Adipose tissue (tissue), 3 donors: ENCODE measurements around the gene GRIFIN. TPM values are rescaled to one million over a fixed set of nuclear protein-coding genes. Genes with fewer than 3 reads are reported as not detected.
"Not testable (repeated sequence)": the region's sequence is repeated elsewhere in the genome, so short reads cannot be mapped to it uniquely, and the experiment has no call there.

ENCODE experiments used
- H3K27ac ChIP-seq: one replicate; pipeline ENCODE4 v1.5.1; 2013; ENCODE audit warnings: low read depth, low read length
- WGBS, 3 donors: extraction: QIAGEN DNeasy Blood & Tissue Kit; methylation state at CpG; one replicate each; pipeline ENCODE4 v1.1.7; 2013; 5-methylcytosine and 5-hydroxymethylcytosine counted together
- polyA plus RNA-seq, 3 donors: library from polyadenylated mRNA; stranded (reverse); fragments of 200-250 nt; gene quantifications; one replicate each; pipeline ENCODE4 v1.2.3, GENCODE V29; 2013
- donor health status: healthy with polysubstance abuse.
- donor health status: Bipolar disorder and iron deficiency.
- donor health status: healthy.

Gene GRIFIN
- polyA plus RNA-seq, 3 donors: not detected

DNA sequence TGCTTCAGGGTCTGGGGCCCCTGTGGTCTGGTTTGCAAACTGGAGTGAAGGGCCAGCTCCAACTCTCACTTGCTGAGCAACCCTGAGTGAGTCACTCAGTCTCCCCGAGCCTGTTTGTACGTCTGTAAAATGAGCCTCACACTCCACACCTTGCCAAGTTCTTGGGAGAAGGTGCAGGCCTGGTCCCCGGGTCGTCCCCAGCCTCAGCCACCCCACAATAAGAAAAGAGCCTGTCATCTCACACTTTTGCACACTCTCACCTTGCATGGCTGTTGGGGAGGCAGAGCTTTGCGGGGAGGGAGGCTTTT lies 5.2 kb downstream of the GRIFIN start:
- no peak overlapping the region for H3K27ac ChIP-seq

DNA sequence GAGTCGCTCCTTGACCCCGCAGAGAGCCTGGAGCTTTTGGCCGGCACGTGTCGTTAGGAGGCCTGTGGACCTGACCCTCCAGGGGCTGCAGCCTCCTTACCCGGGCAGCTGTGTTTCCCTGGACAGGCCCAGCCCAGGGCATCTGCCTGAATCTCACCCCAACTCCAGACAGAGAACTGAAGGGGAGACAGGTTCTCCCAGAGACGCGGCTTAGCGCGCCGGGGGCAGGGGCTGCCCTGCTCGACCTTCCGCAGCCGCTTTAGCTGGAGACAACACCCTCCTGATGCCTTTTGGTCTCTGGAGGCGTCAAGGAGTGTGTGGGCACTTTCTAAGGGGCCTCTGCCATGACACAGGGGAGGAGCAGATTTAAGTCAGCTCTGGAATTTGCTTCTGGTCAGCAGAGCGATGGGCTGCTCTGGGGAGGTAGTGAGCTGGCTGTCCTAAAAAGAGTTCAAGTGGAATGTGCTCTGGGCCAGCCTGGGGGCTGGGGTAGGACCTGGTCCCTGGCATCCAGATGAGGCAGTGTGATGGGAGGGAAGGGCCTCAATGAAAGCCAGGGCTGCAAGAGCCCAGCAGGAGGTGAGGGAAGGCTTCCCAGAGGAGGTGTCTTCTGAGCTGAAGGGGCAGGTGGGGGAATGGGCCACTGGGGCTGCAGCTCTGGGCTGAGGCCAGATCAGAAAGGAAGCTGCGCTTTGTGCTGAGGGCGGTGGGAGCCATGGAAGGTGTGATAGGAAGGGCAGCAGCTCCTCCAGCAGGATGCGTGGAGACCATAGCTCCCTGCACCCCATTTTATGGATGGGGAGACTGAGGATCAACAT lies 5.8 kb downstream of the GRIFIN start:
- 78 to 90% (median 86%) methylated on average over 19 of the region's 19 CpGs for WGBS, 3 donors

More for the DNA sequence above, 5.2 kb downstream of the GRIFIN start:
- 45 to 55% (median 51%) methylated on average over 5 of the region's 5 CpGs for WGBS, 3 donors

DNA sequence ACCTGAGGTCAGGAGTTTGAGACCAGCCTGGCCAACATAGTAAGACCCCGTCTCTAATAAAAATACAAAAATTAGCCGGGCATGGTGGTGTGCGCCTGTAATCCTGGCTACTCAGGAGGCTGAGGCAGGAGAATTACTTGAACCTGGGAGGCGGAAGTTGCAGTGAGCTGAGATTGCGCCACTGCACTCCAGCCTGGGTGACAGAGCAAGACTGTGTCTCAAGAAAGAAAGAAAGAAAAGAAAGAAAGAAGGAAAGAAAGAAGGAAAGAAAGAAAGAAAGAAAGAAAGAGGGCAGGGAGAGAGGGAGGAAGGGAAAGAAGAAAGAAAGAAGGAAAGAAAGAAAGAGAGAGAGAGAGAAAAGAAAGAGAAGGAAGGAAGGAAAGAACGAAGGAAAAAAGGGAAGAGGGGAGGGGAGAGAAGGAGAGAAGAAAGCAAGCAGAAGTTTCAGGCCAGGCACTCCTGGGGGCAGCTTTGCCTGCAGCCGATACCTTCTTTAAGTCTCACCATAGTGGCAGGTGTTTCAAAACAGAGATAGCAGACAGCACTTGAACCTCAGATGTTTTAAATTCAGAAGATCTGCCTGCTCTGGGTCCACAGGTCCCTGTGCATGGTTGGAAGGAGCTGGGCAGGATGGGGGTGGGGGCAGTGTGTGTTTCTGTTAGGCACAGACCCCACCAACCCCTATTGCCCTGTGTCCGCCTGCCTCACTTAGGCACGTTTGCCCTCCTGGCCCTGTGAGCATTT lies 6.6 kb downstream of the GRIFIN start:
- not testable (repeated sequence) for H3K27ac ChIP-seq
- 62 to 81% (median 80%) methylated on average over 9 of the region's 9 CpGs for WGBS, 3 donors

More for the DNA sequence above, 5.8 kb downstream of the GRIFIN start:
- no peak overlapping the region for H3K27ac ChIP-seq

GRCh38 chr7:2468227-2468626 lies 8.0 kb downstream of the GRIFIN start:
- WGBS, 3 donors: 72 to 82% (median 81%) methylated on average over 7 of the region's 7 CpGs
- no peak overlapping the region for H3K27ac ChIP-seq

- H3K27ac ChIP-seq: no peak overlapping the region
- 76 to 91% (median 83%) methylated on average over 10 of the region's 10 CpGs for WGBS, 3 donors
These were observed 9.5 kb downstream of the GRIFIN start for GRCh38 chr7:2466675-2467074.

DNA sequence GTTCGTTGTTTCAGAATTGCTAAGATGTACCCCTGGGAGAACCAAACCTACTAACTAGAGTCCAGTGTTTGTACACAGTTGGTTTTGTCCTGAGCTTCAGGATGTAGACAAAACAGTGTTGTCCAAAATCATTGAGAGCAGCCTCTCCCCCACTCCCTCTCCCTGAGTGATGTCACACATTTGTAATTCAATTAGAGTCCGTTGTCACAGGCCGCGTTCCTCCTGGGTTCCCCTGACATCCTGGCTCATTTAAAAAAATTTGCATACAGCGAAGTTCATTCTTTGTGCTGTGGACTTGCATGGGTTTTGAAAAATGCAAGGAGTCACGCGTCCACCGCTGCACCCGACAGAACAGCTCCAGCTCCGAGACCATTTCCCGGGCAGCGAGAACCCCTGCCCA lies 10.3 kb downstream of the GRIFIN start:
- WGBS, 3 donors: 78 to 86% (median 86%) methylated on average over 12 of the region's 12 CpGs
- H3K27ac ChIP-seq: no peak overlapping the region

DNA sequence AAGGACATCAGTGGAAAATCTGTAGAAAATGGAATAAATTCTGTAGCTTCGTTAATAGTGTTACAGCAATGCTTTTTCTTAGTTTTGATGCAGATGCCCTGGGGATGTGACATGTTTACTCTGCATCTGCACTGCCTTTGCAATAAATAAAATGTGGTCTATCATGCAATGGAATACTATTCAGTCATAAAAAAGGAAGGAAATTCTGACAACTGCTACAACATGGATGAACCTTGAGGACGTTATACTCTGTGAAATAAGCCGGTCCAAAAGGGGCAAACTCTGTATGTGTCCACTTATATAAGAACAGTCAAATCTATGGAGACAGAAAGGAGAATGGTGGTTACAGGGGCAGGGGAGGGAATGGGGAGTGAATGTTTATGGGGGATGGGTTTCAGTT lies 13.5 kb downstream of the GRIFIN start:
- no peak overlapping the region for H3K27ac ChIP-seq
- WGBS, 3 donors: 86 to 88% (median 87%) methylated on average over 3 of the region's 3 CpGs

DNA sequence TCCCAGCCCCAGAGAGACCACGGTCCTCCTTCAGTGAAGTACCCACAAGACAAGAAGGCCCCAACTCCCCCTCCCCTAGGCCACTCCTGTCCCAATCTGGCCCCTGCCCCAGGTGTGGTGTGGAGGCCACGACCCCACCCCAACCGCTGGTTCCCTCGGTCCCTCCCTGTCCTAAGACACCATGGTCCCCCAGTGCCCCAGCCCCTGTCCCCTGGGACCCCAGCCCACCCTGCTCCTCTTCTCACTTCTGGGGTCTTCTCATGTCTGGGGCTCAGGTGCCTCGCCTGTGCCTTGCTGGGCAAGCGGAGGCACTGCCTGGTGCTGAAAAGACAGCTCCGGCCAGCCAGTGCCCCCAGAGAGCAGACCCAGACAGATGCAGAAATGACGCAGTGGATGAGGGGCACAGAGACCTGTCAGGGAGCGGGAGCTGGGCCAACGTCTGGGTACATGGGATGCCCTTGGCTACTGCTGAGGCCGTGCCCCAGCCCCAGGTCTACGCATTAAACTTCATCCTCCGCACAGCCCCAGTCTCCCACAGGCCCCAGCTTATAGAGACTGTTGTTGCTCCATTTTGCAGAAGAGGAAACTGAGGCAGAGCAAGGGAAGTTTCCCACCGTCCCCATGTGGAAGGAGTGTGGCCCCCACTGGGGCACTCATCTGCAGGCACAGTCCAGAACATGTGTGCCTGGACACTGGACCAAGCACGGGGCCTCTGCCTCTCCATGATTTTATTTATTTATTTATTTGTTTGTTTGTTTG lies 14.8 kb downstream of the GRIFIN start:
- 79 to 84% (median 82%) methylated on average over 15 of the region's 15 CpGs for WGBS, 3 donors
- H3K27ac ChIP-seq: no peak overlapping the region

- no peak overlapping the region for H3K27ac ChIP-seq
- 87 to 95% (median 89%) methylated on average over 5 to 6 of the region's 6 CpGs for WGBS, 3 donors
These were observed 15.6 kb downstream of the GRIFIN start for GRCh38 chr7:2460641-2461040.

DNA sequence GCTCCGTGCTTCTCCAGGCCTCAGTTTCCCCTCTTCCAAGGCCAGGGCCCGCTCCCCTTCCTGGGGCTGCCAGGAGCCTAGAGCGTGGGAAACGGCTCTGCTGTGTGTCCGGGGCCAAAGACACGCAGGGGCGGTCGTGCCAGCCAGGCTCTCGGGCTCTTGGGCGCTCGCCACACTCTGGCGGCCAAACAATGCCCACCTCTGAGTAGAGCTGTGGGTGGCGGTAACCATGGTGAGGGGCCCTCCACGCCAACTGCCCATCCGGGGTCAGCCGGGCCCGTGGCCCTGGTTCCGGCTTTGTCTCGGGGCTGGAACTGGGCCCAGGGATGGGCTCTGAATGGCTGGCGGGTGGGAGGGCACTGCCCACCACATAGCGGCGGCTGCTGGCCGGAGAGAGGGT lies 16.0 kb downstream of the GRIFIN start:
- WGBS, 3 donors: 80 to 92% (median 91%) methylated on average over 20 to 23 of the region's 23 CpGs
- H3K27ac ChIP-seq: no peak overlapping the region

DNA sequence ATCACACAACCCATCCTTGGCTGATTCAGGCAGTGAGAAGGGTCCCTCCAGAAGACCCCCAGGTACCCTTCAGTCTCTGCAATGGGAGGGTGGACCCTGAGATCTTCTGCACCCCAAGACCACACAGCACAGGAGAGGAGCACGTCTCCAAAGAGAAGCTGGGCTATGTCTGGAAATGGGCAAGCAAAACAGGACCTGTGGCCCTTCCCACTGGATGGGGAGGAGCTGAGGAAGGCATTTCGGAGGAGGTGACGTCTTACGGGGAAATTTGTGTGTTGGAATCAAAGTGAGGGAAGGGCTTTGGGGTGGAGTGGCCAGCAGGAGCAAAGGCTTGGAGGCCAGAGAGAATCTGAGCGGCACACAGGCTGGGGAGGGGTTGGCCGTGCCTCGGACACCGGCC lies 16.5 kb downstream of the GRIFIN start:
- H3K27ac ChIP-seq: no peak overlapping the region
- WGBS, 3 donors: 85 to 97% (median 91%) methylated on average over 8 of the region's 8 CpGs

DNA sequence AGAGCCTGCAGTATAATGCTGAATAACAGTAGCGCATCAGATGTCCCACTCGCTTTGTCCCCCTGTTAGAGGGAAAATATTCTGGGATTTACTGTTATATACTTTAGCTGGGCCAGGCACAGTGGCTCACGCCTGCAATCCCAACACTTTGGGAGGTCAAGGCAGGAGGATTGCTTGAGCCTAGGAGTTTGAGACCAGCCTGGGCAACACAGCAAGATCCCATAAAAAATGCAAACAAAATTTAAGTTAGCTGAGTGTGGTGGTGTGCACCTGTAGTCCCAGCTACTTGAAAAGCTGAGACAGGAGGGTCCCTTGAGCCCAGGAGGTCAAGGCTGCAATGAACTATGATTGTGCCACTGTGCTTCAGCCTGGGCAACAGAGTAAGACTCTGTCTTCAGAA lies 22.3 kb downstream of the GRIFIN start:
- WGBS, 3 donors: 94 to 98% (median 97%) methylated on average over 3 of the region's 3 CpGs
- H3K27ac ChIP-seq: not testable (repeated sequence)

DNA sequence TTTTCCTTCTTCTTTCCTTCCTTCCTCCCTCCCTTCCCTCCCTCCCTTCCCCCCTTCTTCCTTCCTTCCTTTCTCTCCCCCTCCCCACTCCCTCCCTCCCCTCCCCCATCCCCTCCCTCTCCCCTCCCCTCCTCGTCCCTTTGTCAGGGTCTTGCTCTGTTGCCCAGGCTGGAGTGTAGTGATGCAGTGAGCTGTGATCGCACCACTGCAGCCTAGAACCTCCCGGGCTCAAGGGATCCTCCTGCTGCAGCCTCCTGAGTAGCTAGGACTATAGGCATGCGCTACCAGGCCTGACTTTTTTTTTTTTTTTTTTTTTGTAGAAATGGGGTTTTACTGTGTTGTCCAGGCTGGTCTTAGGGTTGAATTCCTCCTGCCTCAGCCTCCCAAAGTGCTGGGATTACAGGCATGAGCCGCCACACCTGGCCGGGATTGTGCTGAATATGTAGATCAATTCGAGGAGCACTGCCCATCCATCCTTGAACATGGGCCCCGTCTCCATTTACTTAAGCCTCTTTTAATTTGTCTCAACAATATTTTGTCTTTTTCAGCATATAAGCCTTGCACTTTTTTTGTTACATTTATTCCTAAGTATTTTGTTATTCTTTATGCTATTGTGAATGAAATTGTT lies 23.4 kb downstream of the GRIFIN start:
- 88 to 91% (median 91%) methylated on average over 7 to 8 of the region's 8 CpGs for WGBS, 3 donors

DNA sequence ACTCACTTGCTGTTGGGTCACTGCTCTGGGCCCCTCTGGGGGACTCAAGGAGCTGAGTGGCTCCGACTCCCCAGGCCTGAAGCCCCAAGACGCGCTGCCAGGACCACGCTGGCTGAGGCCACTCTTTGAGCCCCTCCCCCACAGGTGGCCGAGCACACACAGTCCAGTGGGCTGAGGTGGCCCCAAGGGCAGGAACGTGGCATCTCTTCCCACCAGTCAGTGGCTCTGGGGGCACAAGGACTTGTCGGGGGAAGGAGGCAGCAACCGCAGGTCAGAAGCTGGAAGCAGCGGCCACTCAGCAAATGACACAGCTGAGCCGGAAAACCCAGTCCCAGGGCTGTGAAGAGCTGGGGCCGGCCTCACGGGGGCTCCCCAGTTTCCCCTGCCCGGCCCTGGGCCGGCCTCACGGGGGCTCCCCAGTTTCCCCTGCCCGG lies 24.1 kb downstream of the GRIFIN start:
- H3K27ac ChIP-seq: no peak overlapping the region
- WGBS, 3 donors: 16 to 47% (median 17%) methylated on average over 12 to 16 of the region's 16 CpGs

More for the DNA sequence above, 23.4 kb downstream of the GRIFIN start:
- H3K27ac ChIP-seq: no peak overlapping the region

DNA sequence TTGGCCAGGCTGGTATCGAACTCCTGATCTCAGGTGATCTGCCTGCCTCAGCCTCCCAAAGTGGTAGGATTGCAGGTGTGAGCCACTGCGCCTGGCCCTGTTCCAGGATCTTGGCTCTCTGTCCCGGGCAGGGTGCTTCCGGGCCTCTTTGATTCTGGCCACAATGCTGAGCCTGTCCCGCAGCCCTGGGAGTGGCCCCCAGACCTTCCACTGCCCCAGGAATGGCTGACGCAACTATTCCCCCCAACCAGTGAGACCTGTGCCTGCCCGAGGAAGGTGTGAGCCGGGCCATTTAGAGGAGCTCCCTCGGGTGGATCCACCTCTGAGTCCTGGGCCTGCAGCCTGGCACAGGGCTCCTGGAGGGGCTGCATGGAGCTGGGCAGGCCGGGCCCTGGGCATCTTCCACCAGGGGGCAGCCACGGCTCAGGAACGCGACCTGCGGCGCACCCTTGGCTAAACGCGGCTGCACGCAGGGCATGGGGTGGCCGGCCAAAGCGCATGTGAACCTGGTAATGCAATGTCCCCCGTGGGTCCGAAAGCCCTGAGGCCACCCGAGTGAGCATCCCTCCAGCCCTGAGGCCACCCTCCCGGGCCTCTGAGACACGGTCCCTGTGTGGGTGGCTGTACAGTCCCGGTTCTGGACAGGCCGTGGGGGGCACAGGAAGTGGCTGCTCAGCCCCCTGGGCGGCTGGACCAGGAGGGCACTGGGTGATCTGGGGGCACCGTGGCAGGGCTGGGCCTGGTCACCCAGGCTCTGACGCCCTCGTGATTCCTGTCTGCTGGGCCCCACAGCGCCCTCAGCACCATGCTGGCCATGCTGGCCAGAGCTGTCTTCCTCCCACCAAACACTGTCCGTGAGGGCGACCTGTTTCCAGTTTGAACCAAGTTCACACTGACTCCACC lies 24.8 kb downstream of the GRIFIN start:
- H3K27ac ChIP-seq: no peak overlapping the region
- whole genome bisulfite sequencing, 3 donors: 8 to 16% (median 11%) methylated on average over 31 to 34 of the region's 34 CpGs

GRCh38 chr7:2450198-2451107 lies 25.7 kb downstream of the GRIFIN start:
- WGBS, 3 donors: 49 to 63% (median 55%) methylated on average over 31 to 32 of the region's 32 CpGs
- no peak overlapping the region for H3K27ac ChIP-seq

- H3K27ac ChIP-seq: no peak overlapping the region
- 84 to 91% (median 86%) methylated on average over 8 to 10 of the region's 10 CpGs for WGBS, 3 donors
These were observed 29.5 kb downstream of the GRIFIN start for GRCh38 chr7:2446676-2447075.
